NCI-H2227 treated with DMSO at 0.1 percent for 48 hours (cell line): ENCODE measurements around the gene GNA12.

Source experiments
- DNase-seq: peaks from one replicate; lab custom pipeline; 2025; lab: John Stamatoyannopoulos, UW

Gene GNA12

GRCh38 chr7:2777898-2778535, 66.1 kb downstream of the GNA12 start:
- DNase-seq, result no peak

GRCh38 chr7:2776401-2776800, 67.7 kb downstream of the GNA12 start:
- DNase-seq, result no peak

GRCh38 chr7:2775785-2776184, 68.3 kb downstream of the GNA12 start:
- no peak for DNase-seq

DNA sequence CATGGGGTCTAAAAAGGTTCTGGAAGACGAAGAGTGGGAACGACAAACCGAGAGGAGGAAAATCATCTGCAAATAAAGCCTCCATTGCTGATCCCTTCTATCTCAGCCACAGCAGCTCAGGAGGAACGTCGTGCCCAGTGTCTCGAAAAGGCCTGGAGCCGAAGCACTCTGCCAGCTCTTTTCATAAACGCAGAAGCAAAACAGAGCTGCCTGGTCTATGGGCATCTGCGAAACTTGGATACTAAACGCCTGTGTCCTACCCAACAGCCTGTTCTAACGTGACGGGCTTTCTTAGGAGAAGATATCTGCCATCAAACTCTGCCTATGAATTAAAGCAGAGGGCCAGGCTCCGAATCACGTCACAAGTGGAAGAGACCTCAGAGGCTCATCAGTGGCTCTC, 68.7 kb downstream of the GNA12 start:
- DNase-seq, result no peak

GRCh38 chr7:2774935-2775334, 69.2 kb downstream of the GNA12 start:
- DNase-seq, result no peak

- no peak for DNase-seq
Measured at GRCh38 chr7:2774280-2774679, 69.8 kb downstream of the GNA12 start.

- no peak for DNase-seq
Measured at GRCh38 chr7:2773608-2774007, 70.5 kb downstream of the GNA12 start.

DNA sequence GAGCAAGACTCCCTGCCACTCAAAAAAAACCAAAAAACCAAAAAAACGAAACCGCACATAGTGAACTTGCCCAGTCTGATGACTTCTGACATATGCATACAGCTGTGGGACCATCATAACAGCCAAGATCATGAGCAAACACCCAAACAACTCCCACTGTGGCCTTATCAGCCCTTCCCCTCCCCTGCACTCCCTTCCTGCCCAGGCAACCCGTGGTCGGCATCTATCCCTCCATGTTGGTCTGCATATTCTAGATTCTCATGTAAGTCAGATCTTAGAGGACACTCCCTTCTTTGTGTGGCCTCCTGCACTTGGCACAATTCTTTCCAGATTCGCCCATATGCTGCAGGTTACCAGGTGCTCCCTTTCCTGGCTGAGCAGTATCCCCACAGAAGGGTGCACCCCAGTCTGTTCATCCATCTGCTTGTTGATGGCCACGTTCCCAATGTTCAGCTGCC, 72.8 kb downstream of the GNA12 start:
- no peak for DNase-seq

DNA sequence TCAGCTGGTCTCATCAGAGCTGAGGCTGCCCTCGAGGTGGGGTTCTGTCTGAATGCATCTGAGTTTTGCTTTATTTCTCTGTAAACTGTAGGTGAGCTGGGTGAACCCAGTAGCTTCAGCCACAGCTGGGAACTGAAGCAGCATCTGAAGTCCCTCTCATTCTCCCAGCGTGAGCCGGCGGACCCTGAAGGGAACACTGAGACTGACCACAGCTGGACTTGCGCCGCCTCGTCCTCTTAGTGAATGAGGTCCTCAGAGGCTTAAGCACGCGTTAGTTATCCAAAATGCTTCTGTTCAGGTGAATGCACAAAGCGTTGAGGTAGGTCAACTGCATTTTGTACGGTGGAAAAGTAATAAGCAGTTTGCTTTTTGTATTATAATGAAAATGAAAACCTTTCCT, 79.5 kb downstream of the GNA12 start:
- DNase-seq, result no peak

DNA sequence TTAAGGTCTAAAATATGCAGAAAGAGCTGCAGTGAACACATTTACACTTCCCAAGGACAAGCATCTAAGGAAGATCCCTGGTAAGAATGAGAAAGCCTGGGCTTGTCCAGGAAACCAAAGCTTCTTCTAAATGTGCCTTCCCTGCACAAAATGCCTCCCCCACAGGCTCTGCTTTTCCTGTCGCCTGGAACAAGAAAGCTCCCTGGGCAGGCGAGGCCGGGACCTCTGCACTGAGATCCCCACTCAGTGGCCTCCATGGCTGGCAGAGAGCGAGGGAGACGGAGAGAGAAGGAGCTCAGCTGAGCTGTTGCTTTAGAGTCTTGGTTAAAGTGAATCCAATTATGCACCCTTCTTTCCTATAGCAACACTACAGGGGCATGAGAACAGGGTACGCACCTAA, 80.5 kb downstream of the GNA12 start:
- no peak for DNase-seq

DNA sequence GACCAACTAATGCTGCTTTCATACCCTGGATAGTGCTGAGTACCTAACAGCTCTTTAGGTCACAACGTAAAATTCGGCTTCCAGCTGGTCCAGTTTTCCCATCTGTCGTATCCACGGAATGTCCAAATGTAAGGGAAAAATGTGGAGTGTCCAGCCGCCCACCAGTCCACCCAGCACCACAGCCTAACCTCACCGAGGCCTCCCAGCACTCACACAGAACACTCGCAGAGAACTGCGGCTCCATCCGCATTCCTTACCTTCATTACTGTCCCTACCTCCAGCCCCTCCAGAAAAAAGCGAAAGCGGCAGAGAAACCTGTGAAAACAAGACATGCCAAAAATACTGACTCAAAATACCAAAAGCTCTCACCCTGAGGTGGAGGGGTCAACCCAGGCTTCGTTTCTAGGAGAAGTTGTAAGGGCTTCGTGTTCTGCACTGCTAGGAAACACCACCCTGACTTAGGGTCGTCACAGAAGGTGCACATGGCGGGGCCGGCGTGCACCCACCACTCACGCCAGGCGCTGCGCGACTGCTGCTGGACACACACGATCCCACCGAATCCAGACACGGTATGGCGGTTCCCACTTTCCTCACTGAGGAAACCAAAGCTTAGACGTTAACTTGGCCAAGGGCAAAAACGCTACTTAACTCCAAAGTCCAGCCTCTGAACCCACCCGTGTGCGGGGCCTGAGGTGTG, 82.2 kb downstream of the GNA12 start:
- no peak for DNase-seq

DNA sequence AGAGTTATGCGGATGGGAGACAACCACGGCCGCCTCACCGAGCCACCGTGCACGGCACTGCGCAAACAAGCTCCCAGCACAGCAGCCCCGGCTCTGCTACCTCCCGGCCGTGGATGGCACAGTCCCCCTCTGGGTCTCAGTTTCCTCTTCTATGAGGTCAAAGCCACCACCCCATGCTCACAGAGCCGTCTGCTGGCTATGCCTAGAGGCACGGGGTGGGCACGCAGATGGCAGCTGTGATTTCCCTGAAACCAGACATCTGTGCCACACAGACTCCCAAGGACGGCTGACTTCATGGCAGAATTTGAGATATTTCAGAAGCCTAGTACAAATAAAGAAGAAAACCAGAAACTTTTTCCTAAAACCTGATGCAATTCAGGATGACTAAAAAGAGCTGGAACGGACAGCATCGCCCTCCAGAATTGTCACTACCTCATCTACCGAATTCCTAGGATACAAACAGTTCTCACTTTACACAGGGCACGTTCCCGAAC, 82.9 kb downstream of the GNA12 start:
- DNase-seq, result no peak

DNA sequence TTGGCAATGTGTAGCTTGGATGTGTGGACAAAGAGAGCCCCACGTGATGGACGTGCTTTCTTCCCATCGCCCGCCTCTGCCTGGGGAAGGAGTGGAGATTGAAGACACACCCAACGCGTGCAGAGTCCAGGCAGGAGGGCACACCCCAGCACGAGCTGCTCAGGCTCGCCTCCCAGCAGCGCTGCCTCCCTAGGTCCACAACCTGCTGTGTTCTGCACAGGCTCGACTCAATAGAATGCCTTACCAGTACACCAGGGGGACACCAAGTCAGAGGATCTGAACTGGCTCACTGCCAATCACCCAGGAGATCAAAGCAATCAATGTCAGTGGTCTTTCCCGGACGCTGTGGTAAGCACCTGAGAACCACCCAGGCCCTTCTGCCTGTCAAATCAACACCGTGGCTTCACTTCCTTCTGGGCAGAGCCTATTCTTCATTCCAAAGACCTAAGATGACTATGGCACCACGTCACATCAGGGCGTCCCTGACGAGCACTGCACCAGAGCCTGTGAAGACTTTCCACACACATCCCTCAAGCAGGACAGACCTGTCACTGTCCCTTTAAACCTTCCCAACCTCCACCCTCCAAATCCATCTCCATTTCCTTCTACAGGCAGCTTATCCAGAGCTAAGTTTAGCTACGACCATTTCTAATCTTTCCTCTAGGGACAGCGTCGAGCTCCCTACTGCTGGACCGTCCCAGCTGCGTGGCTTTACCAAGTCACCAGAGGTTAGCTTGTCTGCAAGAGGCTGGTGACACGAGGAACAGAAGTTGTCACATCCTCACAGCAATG, 83.8 kb downstream of the GNA12 start:
- no peak for DNase-seq

GRCh38 chr7:2759736-2760097, 84.4 kb downstream of the GNA12 start:
- DNase-seq, result no peak

- no peak for DNase-seq
Measured at GRCh38 chr7:2758673-2759616, 85.2 kb downstream of the GNA12 start.

DNA sequence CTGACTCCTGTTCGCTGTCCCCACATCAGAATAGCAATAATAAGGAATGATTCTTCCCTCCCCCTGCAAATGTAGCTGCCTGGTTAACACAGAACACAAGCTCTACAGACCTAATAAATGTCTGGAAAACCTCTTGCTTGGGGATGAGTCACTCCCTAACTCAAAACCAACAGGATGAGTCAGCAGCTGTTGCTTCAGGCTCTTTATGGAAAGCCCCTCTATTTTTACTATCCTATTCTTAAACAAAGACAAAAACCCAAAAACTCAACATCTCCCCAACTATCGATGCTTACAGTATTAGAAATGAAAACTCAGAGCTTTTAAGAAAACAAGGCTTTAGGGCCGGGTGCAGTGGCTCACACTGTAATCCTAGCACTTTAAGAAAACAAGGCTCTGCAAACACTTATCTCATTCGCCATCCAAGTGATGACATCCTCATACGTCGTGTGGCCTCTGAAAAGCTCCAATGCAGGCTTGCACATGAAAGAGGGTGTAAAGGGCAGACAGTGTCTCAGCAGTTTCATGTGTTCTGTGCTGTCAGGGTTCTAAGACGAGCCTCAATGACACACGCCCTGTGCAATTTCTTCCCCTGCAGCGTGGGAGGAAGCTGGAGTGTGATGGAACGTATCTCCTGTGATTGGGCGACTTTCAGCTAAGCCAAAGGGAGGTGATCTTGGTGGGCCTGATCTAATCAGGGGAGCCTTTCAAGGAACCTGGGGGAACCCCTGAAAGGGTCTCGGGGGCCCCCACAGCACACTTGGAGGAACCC, 86.0 kb downstream of the GNA12 start:
- peak; percentile 35 for DNase-seq

- no peak for DNase-seq
Measured at GRCh38 chr7:2757361-2757903, 86.7 kb downstream of the GNA12 start.

DNA sequence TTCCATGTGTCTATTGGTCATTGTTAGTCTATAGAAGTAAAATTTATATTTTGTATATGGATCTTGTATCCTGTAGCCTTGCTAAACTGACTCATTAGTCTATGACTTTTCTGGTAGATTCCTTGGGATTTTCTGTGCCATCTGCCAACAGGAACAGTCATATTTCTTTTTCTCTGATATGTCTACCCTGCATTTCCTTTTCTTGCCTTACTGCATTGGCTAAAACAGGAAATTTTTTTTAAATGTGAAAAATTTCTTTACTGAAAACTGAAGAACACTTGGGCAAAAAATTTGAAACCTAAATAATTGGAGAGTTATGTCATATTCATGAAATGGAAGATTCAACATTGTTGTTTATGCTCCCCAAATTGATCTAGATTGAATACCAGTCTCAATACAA, 88.6 kb downstream of the GNA12 start:
- DNase-seq, result no peak

- DNase-seq, result no peak
Measured at GRCh38 chr7:2754912-2755311, 89.2 kb downstream of the GNA12 start.

GRCh38 chr7:2754086-2754485, 90.0 kb downstream of the GNA12 start:
- no peak for DNase-seq

GRCh38 chr7:2753148-2753547, 91.0 kb downstream of the GNA12 start:
- no peak for DNase-seq
